Smooth muscle cell (in vitro differentiated cells): Measurements from ENCODE around the gene SNRPD1. TPM values are rescaled to one million over a fixed set of nuclear protein-coding genes. Genes with fewer than 3 reads are reported as not detected.

ENCODE experiments used
- DNase-seq: peaks from one replicate; lab custom pipeline; 2025; ENCODE audit not compliant: unreplicated experiment; lab: John Stamatoyannopoulos, UW
- H2AFZ ChIP-seq: fragments of 200-600 bp; sonication (generic); 2 replicates; pipeline ENCODE4 v1.6.0; 2016; ENCODE audit warnings: antibody characterized with exemption, low read depth, mild to moderate bottlenecking
- H3F3A ChIP-seq: fragments of 200-600 bp; sonication (generic); 2 replicates; pipeline ENCODE4 v1.6.0; 2017; ENCODE audit warnings: antibody characterized with exemption, low read depth
- H3K27ac ChIP-seq: fragments of 200-600 bp; sonication (generic); 2 replicates; pipeline ENCODE4 v1.5.1; 2016; ENCODE audit warnings: low read depth, mild to moderate bottlenecking
- H3K27me3 ChIP-seq: fragments of 200-600 bp; sonication (generic); 2 replicates; pipeline ENCODE4 v1.6.1; 2016; ENCODE audit warnings: low read depth, mild to moderate bottlenecking
- H3K36me3 ChIP-seq: fragments of 200-600 bp; sonication (generic); 2 replicates; pipeline ENCODE4 v1.5.1; 2016; ENCODE audit warnings: low read depth
- H3K4me1 ChIP-seq: fragments of 200-600 bp; sonication (generic); 2 replicates; pipeline ENCODE4 v1.5.1; 2016; ENCODE audit warnings: low read depth
- H3K4me2 ChIP-seq: fragments of 200-600 bp; sonication (generic); 2 replicates; pipeline ENCODE4 v1.6.0; 2016; ENCODE audit warnings: mild to moderate bottlenecking
- H3K4me3 ChIP-seq: fragments of 200-600 bp; sonication (generic); 2 replicates; pipeline ENCODE4 v1.5.1; 2016; ENCODE audit warnings: mild to moderate bottlenecking
- H3K79me2 ChIP-seq: fragments of 200-600 bp; sonication (generic); 2 replicates; pipeline ENCODE4 v1.6.0; 2016; ENCODE audit warnings: low read depth, mild to moderate bottlenecking
- H3K9ac ChIP-seq: fragments of 200-600 bp; sonication (generic); 2 replicates; pipeline ENCODE4 v1.6.0; 2016; ENCODE audit warnings: low read depth
- H3K9me3 ChIP-seq: fragments of 200-600 bp; sonication (generic); replicated peaks from 2 replicates; pipeline ENCODE4 v1.5.1; 2016; ENCODE audit warnings: low read depth
- H4K20me1 ChIP-seq: fragments of 200-600 bp; sonication (generic); 2 replicates; pipeline ENCODE4 v1.6.0; 2016; ENCODE audit warnings: low read depth
- CTCF ChIP-seq: fragments of 200-600 bp; sonication (generic); IDR thresholded peaks from 2 replicates; pipeline ENCODE4 v1.5.1; 2017; ENCODE audit warnings: borderline replicate concordance, mild to moderate bottlenecking, antibody characterized with exemption; ENCODE audit not compliant: insufficient read depth, poor library complexity, severe bottlenecking
- WGBS: methylation state at CpG from one replicate; pipeline ENCODE4 v1.1.7; 2016; ENCODE audit warnings: low lambda C conversion rate; 5-methylcytosine and 5-hydroxymethylcytosine counted together
- polyA plus RNA-seq: library from polyadenylated mRNA; unstranded; fragments of >200 nt; fragmentation: Nextera tagmentation; extraction: Ambion mirVana; gene quantifications from 2 replicates; pipeline ENCODE4 v1.2.1, GENCODE V29; 2016
- total RNA-seq: library from RNA; depleted of rRNA; stranded (reverse); fragments of >200 nt; gene quantifications from 2 replicates; pipeline ENCODE4 v1.2.3, GENCODE V29; 2014

Gene SNRPD1
- total and polyA plus RNA-seq, 2 experiments from 2014 or later, result 23.0 to 129 TPM

DNA sequence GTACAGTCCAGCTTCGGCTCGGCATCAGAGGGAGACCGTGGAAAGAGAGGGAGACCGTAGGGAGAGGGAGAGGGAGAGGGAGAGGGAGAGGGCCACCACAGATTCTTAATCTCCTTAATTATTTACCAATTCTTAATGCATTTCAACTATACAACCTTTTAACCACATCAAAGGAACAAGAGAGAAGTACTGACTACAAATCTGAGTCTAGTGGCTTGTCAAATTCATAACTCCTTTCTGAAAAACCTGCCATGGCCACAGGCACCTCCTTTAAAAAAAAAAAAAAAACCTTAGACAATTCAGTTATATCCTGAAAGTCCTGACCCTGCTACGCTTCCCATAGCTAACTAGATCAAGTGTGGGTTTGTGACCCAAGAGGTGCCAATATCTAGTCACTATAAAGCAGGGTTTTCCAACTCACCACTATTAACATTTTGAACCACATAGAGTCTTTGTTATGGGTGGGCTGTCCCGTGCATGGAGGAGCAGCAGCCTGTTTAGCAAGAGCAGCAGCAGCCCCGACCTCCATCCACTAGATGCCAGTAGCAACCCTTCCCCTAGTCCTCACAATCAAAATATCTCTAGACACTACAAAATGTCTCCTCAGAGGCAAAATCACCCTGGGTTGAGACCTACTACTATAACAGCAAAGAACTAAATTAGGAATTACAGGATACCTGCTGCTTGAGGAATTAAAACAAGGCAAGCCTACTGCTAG is 18.4 kb upstream of the SNRPD1 start:
- no peak overlapping the region for H3K4me2 ChIP-seq
- no peak overlapping the region for H3K9ac ChIP-seq
- peaks cover 80% of the 10 kb centered on the region for H3K79me2 ChIP-seq
- no peak overlapping the region for H3K27ac ChIP-seq
- H3F3A ChIP-seq, result no peaks in the 10 kb centered on the region
- no peaks in the 10 kb centered on the region for H3K27me3 ChIP-seq
- peaks cover 52% of the 10 kb centered on the region for H4K20me1 ChIP-seq
- no peak for DNase-seq
- H2AFZ ChIP-seq, result no peak overlapping the region
- TF ChIP-seq CTCF, result no peak
- H3K4me1 ChIP-seq, result peaks cover 2% of the 10 kb centered on the region
- 100% methylated on average over 3 of the region's 7 CpGs for WGBS
- H3K4me3 ChIP-seq, result no peak overlapping the region
- H3K9me3 ChIP-seq, result no peaks in the 10 kb centered on the region
- no peaks in the 10 kb centered on the region for H3K36me3 ChIP-seq

- no peaks in the 10 kb centered on the region for H3F3A ChIP-seq
- TF ChIP-seq CTCF, result no peak
- peaks cover 34% of the 10 kb centered on the region for H4K20me1 ChIP-seq
- WGBS, result 77% methylated on average over 1 of the region's 1 CpG
- no peak for DNase-seq
- no peak overlapping the region for H3K27ac ChIP-seq
- peaks cover 10% of the 10 kb centered on the region for H3K4me1 ChIP-seq
- H3K27me3 ChIP-seq, result no peaks in the 10 kb centered on the region
- H2AFZ ChIP-seq, result no peak overlapping the region
- no peaks in the 10 kb centered on the region for H3K36me3 ChIP-seq
- peaks cover 69% of the 10 kb centered on the region for H3K79me2 ChIP-seq
- H3K4me3 ChIP-seq, result no peak overlapping the region
- H3K9ac ChIP-seq, result no peak overlapping the region
- no peak overlapping the region for H3K4me2 ChIP-seq
- H3K9me3 ChIP-seq, result no peaks in the 10 kb centered on the region
Observed at GRCh38 chr18:21597620-21598019, 14.5 kb upstream of the SNRPD1 start.

DNA sequence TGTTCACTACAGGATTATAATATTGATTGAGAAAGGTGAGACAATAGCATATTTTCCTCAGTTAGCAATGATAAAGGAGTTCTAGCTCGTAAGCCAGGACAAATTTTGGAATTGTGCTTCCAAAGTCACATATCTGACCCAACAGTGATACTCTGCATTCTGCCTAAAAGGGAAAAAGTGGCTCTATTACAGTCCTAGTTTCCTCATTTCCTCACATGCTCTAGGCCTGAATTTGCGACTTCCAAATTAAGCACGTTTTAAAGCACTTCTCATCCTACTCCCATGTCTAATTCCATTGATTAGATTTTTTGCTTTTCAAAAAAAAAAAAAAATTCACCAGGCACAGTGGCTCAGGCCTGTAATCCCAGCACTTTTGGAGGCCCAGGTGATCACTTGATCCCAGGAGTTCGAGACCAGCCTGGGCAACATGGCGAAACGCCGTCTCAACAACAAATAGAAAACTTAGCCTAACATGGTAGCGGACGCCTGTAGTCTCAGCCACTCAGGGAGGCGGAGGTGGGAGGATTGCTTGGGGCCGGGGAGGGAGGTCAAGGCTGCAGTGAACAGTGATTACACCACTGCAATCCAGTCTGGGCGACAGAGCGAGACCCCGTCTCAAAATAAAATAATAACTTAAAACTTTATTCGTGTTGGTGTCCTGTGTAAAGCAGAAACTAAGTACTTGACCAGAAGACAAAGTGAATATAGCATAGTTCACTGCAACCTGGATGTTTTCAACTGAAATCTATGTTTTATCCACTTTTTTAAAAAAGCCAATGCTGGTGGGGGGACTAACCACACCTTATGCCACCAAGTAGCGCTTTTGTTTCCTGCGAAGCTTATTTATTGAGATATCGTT is 13.2 kb upstream of the SNRPD1 start:
- no peak for DNase-seq
- Histone ChIP-seq H3K4me1 (peaks cover 10% of the 10 kb centered on the region), H4K20me1 (peaks cover 29% of the 10 kb centered on the region), H3K4me2 (peak overlapping the region; percentile 95), H2AFZ (peak overlapping the region; percentile 99), H3K4me3 (peak overlapping the region; percentile 99), H3K79me2 (peaks cover 63% of the 10 kb centered on the region), H3K36me3 (no peaks in the 10 kb centered on the region), H3K9me3 (no peaks in the 10 kb centered on the region), H3K9ac (peak overlapping the region; percentile 97), H3K27me3 (no peaks in the 10 kb centered on the region), H3K27ac (peak overlapping the region; percentile 94), H3F3A (no peaks in the 10 kb centered on the region)
- WGBS, result 47% methylated on average over 18 of the region's 18 CpGs
- TF ChIP-seq CTCF, result no peak
